Gastroesophageal sphincter (tissue), 4 donors: ENCODE data around the gene IFITM5. TPM values are rescaled to one million over a fixed set of nuclear protein-coding genes. Genes with fewer than 3 reads are reported as not detected.

ENCODE experiments used
- ATAC-seq: fragments of 150-250 bp; one replicate; pipeline ENCODE4 v1.9.1; 2016; ENCODE audit warnings: mild to moderate bottlenecking, moderate library complexity
- H3K27ac ChIP-seq, 4 donors: fragments of 200-600 bp; sonication (generic) in 3 of 4; 1 replicate in 3 of 4; 2 replicates in 1 of 4; pipeline ENCODE4 v1.5.1; 2016 to 2019
- H3K27me3 ChIP-seq: fragments of 200-600 bp; sonication (generic); one replicate; pipeline ENCODE4 v1.5.1; 2019
- H3K36me3 ChIP-seq, 2 donors: fragments of 200-600 bp; sonication (generic); one replicate each; pipeline ENCODE4 v1.5.1; 2019; ENCODE audit warnings: control low read depth in 1 of 2
- H3K4me1 ChIP-seq, 3 donors: fragments of 200-600 bp; sonication (generic); 1 replicate in 2 of 3; 2 replicates in 1 of 3; pipeline ENCODE4 v1.5.1; 2016 to 2019; ENCODE audit warnings: control low read depth in 2 of 3
- H3K4me3 ChIP-seq, 2 donors: fragments of 200-600 bp; sonication (generic); one replicate each; pipeline ENCODE4 v1.5.1; 2019; ENCODE audit warnings: mild to moderate bottlenecking in 1 of 2, moderate library complexity in 1 of 2
- H3K9me3 ChIP-seq, 3 donors: fragments of 200-600 bp; sonication (generic); one replicate each; pipeline ENCODE4 v1.5.1; 2017 to 2019; ENCODE audit warnings: control low read depth in 2 of 3
- CTCF ChIP-seq, 4 experiments: fragments of 200-600 bp in 2 of 4; fragments of 450-650 bp in 2 of 4; sonication (generic) in 1 of 4; IDR thresholded peaks; one replicate each; pipeline ENCODE4 v1.5.1; 2017 to 2019; ENCODE audit warnings: antibody characterized with exemption in 4 of 4, mild to moderate bottlenecking in 2 of 4, moderate library complexity in 2 of 4
- EP300 ChIP-seq: sonication (generic); formaldehyde crosslinking; IDR thresholded peaks from one replicate; pipeline ENCODE4 v1.6.1; 2017; ENCODE audit warnings: antibody characterized with exemption, mild to moderate bottlenecking
- POLR2A ChIP-seq, 2 donors: fragments of 450-650 bp; IDR thresholded peaks; one replicate each; pipeline ENCODE4 v1.6.1; 2017; ENCODE audit warnings: antibody characterized with exemption in 2 of 2, mild to moderate bottlenecking in 2 of 2, moderate library complexity in 1 of 2
- POLR2AphosphoS5 ChIP-seq: sonication (generic); formaldehyde crosslinking; IDR thresholded peaks from one replicate; pipeline ENCODE4 v1.6.1; 2017; ENCODE audit warnings: antibody characterized with exemption
- WGBS, 2 donors: methylation state at CpG; one replicate each; pipeline ENCODE4 v1.1.5; 2018; ENCODE audit warnings: low coverage in 1 of 2; 5-methylcytosine and 5-hydroxymethylcytosine counted together
- total RNA-seq, 4 donors: library from RNA; depleted of rRNA; stranded (reverse); fragments of >200 nt; gene quantifications; one replicate each; pipeline ENCODE4 v1.1.0, GENCODE V29; 2016

The IFITM5 gene
- total RNA-seq: not detected

GRCh38 chr11:299081-299891, at the start of gene IFITM5:
Gene IFITM5 (minus strand): TSS chr11:299526. CDS start chr11:299490, 36 bp downstream.
- Histone ChIP-seq H3K27me3 (peaks cover 59% of the 10 kb centered on the region), H3K4me1 (peaks cover 0 to 16% (median 4%) of the 10 kb centered on the region in 3 donors), H3K27ac (peak within 1 kb of the TSS in 1 of 4 donors; percentile 47), H3K4me3 (no peak within 1 kb of the TSS), H3K9me3 (no peaks in the 10 kb centered on the region), H3K36me3 (peaks cover 0 to 10% of the 10 kb centered on the region in 2 donors)
- ATAC-seq: no peak
- TF ChIP-seq EP300 (no peak), POLR2AphosphoS5 (no peak), POLR2A (IDR thresholded peaks at IDR 0.05) (no peak), CTCF (IDR thresholded peaks at IDR 0.05) (no peak)
- WGBS, 2 donors: no CpG with 5 or more reads among the region's 40 CpGs

GRCh38 chr11:346529-346928, 47.2 kb upstream of the IFITM5 start:
- ATAC-seq: no peak
- no peaks in the 10 kb centered on the region for H3K36me3 ChIP-seq
- no peaks in the 10 kb centered on the region for H3K9me3 ChIP-seq
- H3K27me3 ChIP-seq: no peaks in the 10 kb centered on the region
- no peak overlapping the region for H3K4me3 ChIP-seq
- no peak for TF ChIP-seq EP300
- TF ChIP-seq CTCF (IDR thresholded peaks at IDR 0.05): no peak
- no peak for TF ChIP-seq POLR2A (IDR thresholded peaks at IDR 0.05)
- no peak for TF ChIP-seq POLR2AphosphoS5
- no peak overlapping the region for H3K27ac ChIP-seq
- no peaks in the 10 kb centered on the region for H3K4me1 ChIP-seq
- 60 to 75% methylated on average over 1 to 2 of the region's 3 CpGs for WGBS, 2 donors

GRCh38 chr11:344836-345578, 45.7 kb upstream of the IFITM5 start:
- 90% methylated on average over 11 of the region's 11 CpGs for WGBS, 2 donors
- Histone ChIP-seq H3K4me3 (no peak overlapping the region), H3K4me1 (no peaks in the 10 kb centered on the region), H3K27me3 (no peaks in the 10 kb centered on the region), H3K36me3 (no peaks in the 10 kb centered on the region), H3K27ac (no peak overlapping the region), H3K9me3 (no peaks in the 10 kb centered on the region)
- TF ChIP-seq POLR2AphosphoS5: no peak
- TF ChIP-seq CTCF (IDR thresholded peaks at IDR 0.05): no peak
- no peak for TF ChIP-seq EP300
- no peak for TF ChIP-seq POLR2A (IDR thresholded peaks at IDR 0.05)
- no peak for ATAC-seq

GRCh38 chr11:342328-342727, 43.0 kb upstream of the IFITM5 start:
- H3K27me3 ChIP-seq: no peaks in the 10 kb centered on the region
- no peaks in the 10 kb centered on the region for H3K36me3 ChIP-seq
- H3K27ac ChIP-seq: peak overlapping the region in 2 of 4 donors; percentile 17 to 53
- 66 to 76% methylated on average over 3 of the region's 3 CpGs for WGBS, 2 donors
- TF ChIP-seq POLR2AphosphoS5: no peak
- TF ChIP-seq EP300: no peak
- H3K4me3 ChIP-seq: no peak overlapping the region
- H3K9me3 ChIP-seq: no peaks in the 10 kb centered on the region
- no peaks in the 10 kb centered on the region for H3K4me1 ChIP-seq
- no peak for ATAC-seq

- Histone ChIP-seq H3K4me1 (peaks cover 0 to 13% (median 8%) of the 10 kb centered on the region in 3 donors), H3K27me3 (no peaks in the 10 kb centered on the region), H3K27ac (no peak overlapping the region), H3K36me3 (no peaks in the 10 kb centered on the region), H3K4me3 (no peak overlapping the region), H3K9me3 (no peaks in the 10 kb centered on the region)
- WGBS, 2 donors: 66 to 86% methylated on average over 3 to 5 of the region's 5 CpGs
- no peak for ATAC-seq
- TF ChIP-seq POLR2A (IDR thresholded peaks at IDR 0.05) (no peak), EP300 (no peak), CTCF (IDR thresholded peaks at IDR 0.05) (no peak), POLR2AphosphoS5 (no peak)
Observed at GRCh38 chr11:340539-341512, 41.5 kb upstream of the IFITM5 start.
